HEK293 (cell line): Measurements from ENCODE around the gene DUSP22.

ENCODE experiments used
- CTCF ChIA-PET: fragments of 350-600 bp; formaldehyde crosslinking; extraction: SDS; loops from one replicate; lab custom pipeline; 2021; ENCODE audit warnings: antibody characterized with exemption; lab: Yijun Ruan, JAX
- POLR2A ChIA-PET: fragments of 300-600 bp; formaldehyde crosslinking; extraction: SDS; loops from one replicate; lab custom pipeline; 2020; ENCODE audit warnings: antibody characterized with exemption, inconsistent platforms; lab: Yijun Ruan, JAX
- H3K27ac ChIP-seq: fragments of 200-500 bp; sonication (Bioruptor generic); 2 replicates; pipeline ENCODE4 v1.5.1; 2014; ENCODE audit warnings: low read depth, low read length, control low read depth, inconsistent platforms; ENCODE audit errors: extremely low read depth
- H3K36me3 ChIP-seq, 2 experiments: fragments of 200-500 bp in 1 of 2; sonication (Bioruptor generic) in 1 of 2; 1 replicate in 1 of 2; 2 replicates in 1 of 2; pipeline ENCODE4 v1.5.1; 2014 to 2017; ENCODE audit warnings: inconsistent platforms in 2 of 2, low read length in 2 of 2; ENCODE audit not compliant: control insufficient read depth in 2 of 2, insufficient read depth in 1 of 2
- H3K4me1 ChIP-seq: fragments of 200-500 bp; sonication (Bioruptor generic); 2 replicates; pipeline ENCODE4 v1.5.1; 2014; ENCODE audit warnings: mild to moderate bottlenecking, low read length, inconsistent platforms; ENCODE audit not compliant: control insufficient read depth, insufficient read depth
- H3K4me3 ChIP-seq: 2 replicates; pipeline ENCODE4 v1.5.1; 2011; ENCODE audit warnings: low read depth, mild to moderate bottlenecking, control low read depth, low read length, moderate library complexity
- H3K9me3 ChIP-seq: fragments of 200-500 bp; sonication (Bioruptor generic); 2 replicates; pipeline ENCODE4 v1.5.1; 2014; ENCODE audit warnings: low read depth, low read length, inconsistent platforms; ENCODE audit not compliant: control insufficient read depth, insufficient read depth
- ATF2 ChIP-seq: fragments of 450-650 bp; formaldehyde crosslinking; IDR thresholded peaks from 2 replicates; pipeline ENCODE4 v1.5.1; 2016; ENCODE audit warnings: missing biosample characterization, missing genetic modification characterization, low read depth
- OSR2 ChIP-seq: fragments of 450-650 bp; formaldehyde crosslinking; IDR thresholded peaks from 2 replicates; pipeline ENCODE4 v1.5.1; 2016; ENCODE audit warnings: missing biosample characterization, missing genetic modification characterization
- SCRT2 ChIP-seq: fragments of 450-650 bp; formaldehyde crosslinking; IDR thresholded peaks from 2 replicates; pipeline ENCODE4 v1.5.1; 2016; ENCODE audit warnings: missing biosample characterization, missing genetic modification characterization
- ZNF211 ChIP-seq: fragments of 450-650 bp; formaldehyde crosslinking; IDR thresholded peaks from 2 replicates; pipeline ENCODE4 v1.5.1; 2016; ENCODE audit warnings: low read depth, missing biosample characterization, missing genetic modification characterization
- ZNF221 ChIP-seq: fragments of 450-650 bp; formaldehyde crosslinking; IDR thresholded peaks from 2 replicates; pipeline ENCODE4 v1.5.1; 2017; ENCODE audit warnings: missing biosample characterization, missing genetic modification characterization, borderline replicate concordance
- ZNF366 ChIP-seq: fragments of 450-650 bp; formaldehyde crosslinking; conservative IDR thresholded peaks from 2 replicates; pipeline ENCODE4 v1.5.1; 2016; ENCODE audit warnings: missing biosample characterization, missing genetic modification characterization
- ZNF398 ChIP-seq: fragments of 450-650 bp; formaldehyde crosslinking; IDR thresholded peaks from 2 replicates; pipeline ENCODE4 v1.5.1; 2017; ENCODE audit warnings: missing biosample characterization, missing genetic modification characterization
- ZNF792 ChIP-seq: fragments of 450-650 bp; formaldehyde crosslinking; IDR thresholded peaks from 2 replicates; pipeline ENCODE4 v1.5.1; 2016; ENCODE audit warnings: missing biosample characterization, missing genetic modification characterization
- TF ChIP-seq, protein P1 (sequence below): fragments of 450-650 bp; formaldehyde crosslinking; IDR thresholded peaks from 2 replicates; pipeline ENCODE4 v1.5.1; 2016; ENCODE audit warnings: missing biosample characterization, missing genetic modification characterization
- TF ChIP-seq, protein P2 (sequence below): fragments of 450-650 bp; formaldehyde crosslinking; IDR thresholded peaks from 2 replicates; pipeline ENCODE4 v1.5.1; 2017; ENCODE audit warnings: missing biosample characterization, missing genetic modification characterization

Gene DUSP22

GRCh38 chr6:346386-347030 is 54.2 kb downstream of the DUSP22 start:
- CTCF ChIA-PET: no interaction called here
- TF ChIP-seq, protein P1, sequence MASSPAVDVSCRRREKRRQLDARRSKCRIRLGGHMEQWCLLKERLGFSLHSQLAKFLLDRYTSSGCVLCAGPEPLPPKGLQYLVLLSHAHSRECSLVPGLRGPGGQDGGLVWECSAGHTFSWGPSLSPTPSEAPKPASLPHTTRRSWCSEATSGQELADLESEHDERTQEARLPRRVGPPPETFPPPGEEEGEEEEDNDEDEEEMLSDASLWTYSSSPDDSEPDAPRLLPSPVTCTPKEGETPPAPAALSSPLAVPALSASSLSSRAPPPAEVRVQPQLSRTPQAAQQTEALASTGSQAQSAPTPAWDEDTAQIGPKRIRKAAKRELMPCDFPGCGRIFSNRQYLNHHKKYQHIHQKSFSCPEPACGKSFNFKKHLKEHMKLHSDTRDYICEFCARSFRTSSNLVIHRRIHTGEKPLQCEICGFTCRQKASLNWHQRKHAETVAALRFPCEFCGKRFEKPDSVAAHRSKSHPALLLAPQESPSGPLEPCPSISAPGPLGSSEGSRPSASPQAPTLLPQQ (tag by site-specific recombination): peak; percentile 46; the same call in 1 of the 2 replicates
- TF ChIP-seq ZNF211 (tag by site-specific recombination) (no peak), ATF2 (tag by site-specific recombination) (no peak), ZNF792 (tag by site-specific recombination) (0 out of 2 replicates have a peak, but pooled peaks have one; percentile 25), OSR2 (tag by site-specific recombination) (peak; percentile 92), ZNF398 (tag by site-specific recombination) (0 out of 2 replicates have a peak, but pooled peaks have one; percentile 30)
- TF ChIP-seq, protein P2, sequence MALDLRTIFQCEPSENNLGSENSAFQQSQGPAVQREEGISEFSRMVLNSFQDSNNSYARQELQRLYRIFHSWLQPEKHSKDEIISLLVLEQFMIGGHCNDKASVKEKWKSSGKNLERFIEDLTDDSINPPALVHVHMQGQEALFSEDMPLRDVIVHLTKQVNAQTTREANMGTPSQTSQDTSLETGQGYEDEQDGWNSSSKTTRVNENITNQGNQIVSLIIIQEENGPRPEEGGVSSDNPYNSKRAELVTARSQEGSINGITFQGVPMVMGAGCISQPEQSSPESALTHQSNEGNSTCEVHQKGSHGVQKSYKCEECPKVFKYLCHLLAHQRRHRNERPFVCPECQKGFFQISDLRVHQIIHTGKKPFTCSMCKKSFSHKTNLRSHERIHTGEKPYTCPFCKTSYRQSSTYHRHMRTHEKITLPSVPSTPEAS (tag by site-specific recombination): peak; percentile 46; the same call in 1 of the 2 replicates

GRCh38 chr6:347232-347631 is 54.9 kb downstream of the DUSP22 start:
- Histone ChIP-seq H3K36me3 (peaks cover 0 to 3% of the 10 kb centered on the region in 2 experiments; a peak in 1 of 3 replicates), H3K27ac (no peak overlapping the region), H3K4me1 (no peaks in the 10 kb centered on the region), H3K9me3 (no peaks in the 10 kb centered on the region), H3K4me3 (no peak overlapping the region)
- ChIA-PET CTCF (no interaction called here), POLR2A (no interaction called here)
- TF ChIP-seq ZNF221 (tag by site-specific recombination) (no peak), SCRT2 (peak; percentile 71)

More at GRCh38 chr6:346386-347030, 54.2 kb downstream of the DUSP22 start:
- no peaks in the 10 kb centered on the region for H3K9me3 ChIP-seq
- H3K4me1 ChIP-seq: no peaks in the 10 kb centered on the region
- POLR2A ChIA-PET: no interaction called here
- peaks cover 0 to 3% of the 10 kb centered on the region in 2 experiments; a peak in 1 of 3 replicates for H3K36me3 ChIP-seq
- no peak overlapping the region for H3K27ac ChIP-seq
- H3K4me3 ChIP-seq: no peak overlapping the region

DNA sequence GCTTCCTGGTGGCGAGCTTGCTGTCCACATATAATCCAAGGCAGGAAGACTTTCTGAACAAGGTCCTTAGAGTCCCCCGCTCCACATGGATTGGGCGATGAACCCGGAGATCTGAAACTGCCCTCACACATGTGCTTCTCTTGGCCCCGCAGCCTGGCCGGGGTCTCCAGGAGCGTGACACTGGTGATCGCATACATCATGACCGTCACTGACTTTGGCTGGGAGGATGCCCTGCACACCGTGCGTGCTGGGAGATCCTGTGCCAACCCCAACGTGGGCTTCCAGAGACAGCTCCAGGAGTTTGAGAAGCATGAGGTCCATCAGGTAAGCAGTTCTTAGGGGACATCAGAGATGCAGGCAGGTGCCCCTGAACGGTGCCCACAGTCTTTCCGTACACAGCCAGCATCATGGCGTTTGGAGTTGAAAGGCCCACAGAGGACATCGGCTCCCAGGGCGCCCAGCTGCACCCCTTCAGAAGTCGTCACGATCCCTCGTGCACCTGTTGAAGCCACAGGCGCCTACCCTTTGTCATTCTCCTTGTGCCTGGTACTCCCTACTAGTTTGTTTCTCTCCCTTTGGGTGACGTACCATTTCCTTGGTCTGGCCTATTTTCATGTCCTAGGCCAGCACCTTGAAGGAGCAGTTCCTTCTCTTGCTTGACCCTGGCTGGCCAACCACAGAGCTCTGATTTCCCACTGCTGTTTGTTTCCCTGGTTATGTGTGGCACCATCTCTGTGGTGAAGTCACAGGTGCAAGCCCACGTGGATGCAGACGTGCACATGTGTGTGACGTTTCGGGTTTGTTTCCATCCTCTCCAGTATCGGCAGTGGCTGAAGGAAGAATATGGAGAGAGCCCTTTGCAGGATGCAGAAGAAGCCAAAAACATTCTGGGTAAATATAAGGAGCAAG is 55.9 kb downstream of the DUSP22 start:
- CTCF ChIA-PET: no interaction called here
- H3K4me3 ChIP-seq: no peak overlapping the region
- no peaks in the 10 kb centered on the region for H3K9me3 ChIP-seq
- no peaks in the 10 kb centered on the region for H3K4me1 ChIP-seq
- POLR2A ChIA-PET: no interaction called here
- TF ChIP-seq SCRT2: peak; percentile 50
- TF ChIP-seq ZNF366 (tag by site-specific recombination): no peak
- peaks cover 0 to 3% of the 10 kb centered on the region in 2 experiments; a peak in 1 of 3 replicates for H3K36me3 ChIP-seq
- no peak overlapping the region for H3K27ac ChIP-seq
